Neutrophil (primary cell): ENCODE measurements around the gene DAB1.

Experiments
- H3K27ac ChIP-seq: fragments of 200-600 bp; sonication (generic); 2 replicates; pipeline ENCODE4 v1.5.1; 2016; ENCODE audit warnings: mild to moderate bottlenecking, moderate library complexity
- H3K27me3 ChIP-seq: fragments of 200-600 bp; sonication (generic); 2 replicates; pipeline ENCODE4 v1.6.0; 2016; ENCODE audit warnings: mild to moderate bottlenecking
- H3K36me3 ChIP-seq: fragments of 200-600 bp; sonication (generic); 2 replicates; pipeline ENCODE4 v1.5.1; 2017
- H3K4me1 ChIP-seq, 2 experiments: fragments of 200-600 bp in 1 of 2; sonication (generic) in 1 of 2; 1 replicate in 1 of 2; 2 replicates in 1 of 2; pipeline versions ENCODE4 v1.5.1 to v1.6.1; 2013 to 2016; ENCODE audit warnings: low read depth in 1 of 2, low read length in 1 of 2, mild to moderate bottlenecking in 1 of 2, moderate library complexity in 1 of 2; ENCODE audit not compliant: control insufficient read depth in 1 of 2, insufficient read depth in 1 of 2
- H3K4me3 ChIP-seq, 2 experiments: fragments of 200-600 bp in 1 of 2; sonication (generic) in 1 of 2; 1 replicate in 1 of 2; 2 replicates in 1 of 2; pipeline ENCODE4 v1.5.1; 2013 to 2016; ENCODE audit warnings: low read depth in 1 of 2, low read length in 1 of 2, mild to moderate bottlenecking in 1 of 2, moderate library complexity in 1 of 2
- H3K9me3 ChIP-seq: fragments of 200-600 bp; sonication (generic); 2 replicates; pipeline ENCODE4 v1.5.1; 2016
- TF ChIP-seq, protein P1 (sequence below): fragments of 200-600 bp; sonication (generic); IDR thresholded peaks from 2 replicates; pipeline ENCODE4 v1.5.1; 2016; ENCODE audit warnings: antibody characterized with exemption

The DAB1 gene

DNA sequence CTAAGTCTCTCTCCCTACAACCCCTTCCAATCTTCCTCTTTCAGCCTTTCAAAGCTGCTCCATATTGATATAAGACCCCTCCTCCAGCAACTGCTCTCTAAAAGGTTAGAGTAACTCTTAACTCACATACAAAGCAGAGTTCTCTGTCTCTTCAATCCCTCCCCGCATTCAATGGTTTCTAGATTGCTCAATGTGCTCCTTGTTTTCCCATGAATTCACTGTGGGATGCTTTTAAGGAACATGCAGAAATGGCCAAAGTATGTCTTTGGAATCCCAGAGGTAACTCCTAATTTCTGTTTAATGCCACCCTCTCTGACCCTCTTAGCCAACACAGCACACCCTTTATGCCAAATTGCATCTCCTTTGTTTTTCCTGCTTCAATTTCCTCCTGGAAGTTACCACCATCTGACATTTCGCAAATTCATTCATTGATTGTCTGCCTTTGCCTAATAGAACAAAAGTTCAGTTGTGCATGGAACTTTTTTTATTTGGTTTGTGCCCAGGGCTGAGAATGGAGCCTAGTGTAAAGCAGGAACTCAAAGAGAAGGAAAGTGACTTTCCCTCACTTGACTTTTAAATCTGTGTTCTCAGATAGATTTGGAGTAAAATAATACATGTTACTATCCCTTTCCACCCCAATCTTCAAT lies 285.3 kb downstream of the DAB1 start:
- no peaks in the 10 kb centered on the region for H3K36me3 ChIP-seq
- no peaks in the 10 kb centered on the region for H3K9me3 ChIP-seq
- TF ChIP-seq, protein P1, sequence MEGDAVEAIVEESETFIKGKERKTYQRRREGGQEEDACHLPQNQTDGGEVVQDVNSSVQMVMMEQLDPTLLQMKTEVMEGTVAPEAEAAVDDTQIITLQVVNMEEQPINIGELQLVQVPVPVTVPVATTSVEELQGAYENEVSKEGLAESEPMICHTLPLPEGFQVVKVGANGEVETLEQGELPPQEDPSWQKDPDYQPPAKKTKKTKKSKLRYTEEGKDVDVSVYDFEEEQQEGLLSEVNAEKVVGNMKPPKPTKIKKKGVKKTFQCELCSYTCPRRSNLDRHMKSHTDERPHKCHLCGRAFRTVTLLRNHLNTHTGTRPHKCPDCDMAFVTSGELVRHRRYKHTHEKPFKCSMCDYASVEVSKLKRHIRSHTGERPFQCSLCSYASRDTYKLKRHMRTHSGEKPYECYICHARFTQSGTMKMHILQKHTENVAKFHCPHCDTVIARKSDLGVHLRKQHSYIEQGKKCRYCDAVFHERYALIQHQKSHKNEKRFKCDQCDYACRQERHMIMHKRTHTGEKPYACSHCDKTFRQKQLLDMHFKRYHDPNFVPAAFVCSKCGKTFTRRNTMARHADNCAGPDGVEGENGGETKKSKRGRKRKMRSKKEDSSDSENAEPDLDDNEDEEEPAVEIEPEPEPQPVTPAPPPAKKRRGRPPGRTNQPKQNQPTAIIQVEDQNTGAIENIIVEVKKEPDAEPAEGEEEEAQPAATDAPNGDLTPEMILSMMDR, result no peak
- no peak overlapping the region for H3K27ac ChIP-seq
- no peaks in the 10 kb centered on the region for H3K4me1 ChIP-seq
- no peaks in the 10 kb centered on the region for H3K27me3 ChIP-seq
- no peak overlapping the region for H3K4me3 ChIP-seq

DNA sequence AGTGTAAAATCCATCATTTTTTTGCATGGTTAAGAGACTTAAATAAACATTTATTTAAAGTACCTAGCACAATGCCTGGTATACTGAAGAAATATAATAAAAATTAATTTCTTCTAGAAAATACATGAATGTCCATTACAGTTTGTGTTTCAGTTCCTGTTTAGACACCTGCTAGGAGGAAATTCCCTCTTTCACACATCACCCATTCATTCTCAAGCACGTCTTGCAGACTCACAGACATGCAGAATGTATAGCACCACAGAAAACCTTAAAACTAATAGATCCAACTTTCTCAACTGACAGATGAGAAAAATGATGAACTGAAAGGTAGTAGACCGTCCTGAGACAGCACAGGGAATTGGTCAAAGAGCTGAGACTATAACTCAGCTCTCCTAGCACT lies 285.9 kb downstream of the DAB1 start:
- TF ChIP-seq, protein P1, result no peak
- Histone ChIP-seq H3K9me3 (no peaks in the 10 kb centered on the region), H3K4me3 (no peak overlapping the region), H3K4me1 (no peaks in the 10 kb centered on the region), H3K27me3 (no peaks in the 10 kb centered on the region), H3K36me3 (no peaks in the 10 kb centered on the region), H3K27ac (no peak overlapping the region)

DNA sequence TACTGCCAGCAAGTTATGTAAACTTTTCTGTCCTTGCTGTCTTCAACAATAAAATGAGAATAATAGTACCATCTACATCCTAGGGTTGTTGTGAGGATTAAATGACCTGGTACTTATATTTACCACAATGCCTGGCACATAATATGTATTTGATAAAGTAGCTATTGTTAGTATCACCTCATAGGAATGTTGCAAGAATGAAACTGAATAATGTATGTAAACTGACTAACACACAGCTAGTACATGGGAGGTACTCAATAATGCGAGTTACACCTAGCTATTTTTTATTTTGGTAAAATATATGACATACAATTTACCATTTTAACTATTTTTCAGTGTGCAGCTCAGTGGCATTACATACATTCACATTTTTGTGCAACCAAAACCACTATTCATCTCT lies 289.1 kb downstream of the DAB1 start:
- TF ChIP-seq, protein P1, result no peak
- no peak overlapping the region for H3K27ac ChIP-seq
- no peaks in the 10 kb centered on the region for H3K27me3 ChIP-seq
- no peaks in the 10 kb centered on the region for H3K9me3 ChIP-seq
- no peaks in the 10 kb centered on the region for H3K36me3 ChIP-seq
- no peak overlapping the region for H3K4me3 ChIP-seq
- no peaks in the 10 kb centered on the region for H3K4me1 ChIP-seq

GRCh38 chr1:57133686-57134085 lies 290.2 kb downstream of the DAB1 start:
- TF ChIP-seq, protein P1, result no peak
- no peak overlapping the region for H3K27ac ChIP-seq
- no peaks in the 10 kb centered on the region for H3K36me3 ChIP-seq

GRCh38 chr1:57132993-57133622 lies 290.8 kb downstream of the DAB1 start:
- Histone ChIP-seq H3K9me3 (no peaks in the 10 kb centered on the region), H3K27me3 (no peaks in the 10 kb centered on the region), H3K4me3 (no peak overlapping the region), H3K27ac (no peak overlapping the region), H3K36me3 (no peaks in the 10 kb centered on the region), H3K4me1 (no peaks in the 10 kb centered on the region)
- TF ChIP-seq, protein P1, result no peak

More at GRCh38 chr1:57133686-57134085, 290.2 kb downstream of the DAB1 start:
- Histone ChIP-seq H3K27me3 (no peaks in the 10 kb centered on the region), H3K9me3 (no peaks in the 10 kb centered on the region), H3K4me1 (no peaks in the 10 kb centered on the region), H3K4me3 (no peak overlapping the region)
